HG03565 (cell line): ENCODE results near the gene PLEKHM1.
A peak's percentile ranks its signal among the peaks of the same experiment; 100 is the strongest.

Experiments
- ATAC-seq: cut with Tn5 transposase; IDR thresholded peaks from one replicate; pipeline ENCODE4 v1.9.1; 2021; ENCODE audit warnings: mild to moderate bottlenecking, moderate library complexity; ENCODE audit not compliant: unreplicated experiment

Gene PLEKHM1

DNA sequence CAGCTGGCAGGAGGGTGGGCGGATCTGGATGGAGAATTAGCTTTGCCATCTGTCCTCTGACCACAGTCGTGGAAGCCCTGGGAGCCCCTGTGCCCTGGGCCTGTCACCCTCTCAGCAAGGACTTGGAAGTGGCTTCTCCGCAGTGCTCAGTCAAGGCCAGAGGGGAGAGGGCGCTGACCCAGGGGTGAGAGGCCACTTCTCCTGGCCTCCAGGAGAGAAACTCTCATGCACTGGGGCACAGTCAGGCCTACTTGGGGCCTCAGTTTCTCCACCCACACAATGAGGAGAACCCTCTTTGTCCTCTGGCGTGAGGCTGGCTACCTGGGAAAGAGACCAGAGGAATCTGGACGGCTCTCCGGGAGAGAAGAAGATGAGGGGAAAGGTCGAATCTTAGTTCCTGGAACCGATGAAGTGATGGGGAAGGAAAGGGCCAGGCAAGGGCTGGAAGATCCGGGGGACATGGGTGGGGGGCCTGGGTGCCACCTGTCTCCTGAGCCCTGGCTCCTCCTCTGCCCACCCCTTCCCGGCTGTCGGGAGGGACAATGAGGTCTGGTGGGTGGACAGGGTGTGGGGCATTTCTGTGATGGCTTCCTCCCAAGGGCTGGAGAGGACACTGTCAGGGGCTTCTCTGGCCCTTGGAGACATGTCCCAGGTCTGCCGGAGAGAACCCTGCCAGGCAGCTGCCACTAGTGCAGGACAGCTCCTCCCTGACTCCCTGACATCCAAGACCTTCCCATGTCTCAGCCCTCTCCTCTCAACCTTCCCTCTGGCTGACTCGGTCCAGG is 48.8 kb downstream of the PLEKHM1 start:
- no peak for ATAC-seq

DNA sequence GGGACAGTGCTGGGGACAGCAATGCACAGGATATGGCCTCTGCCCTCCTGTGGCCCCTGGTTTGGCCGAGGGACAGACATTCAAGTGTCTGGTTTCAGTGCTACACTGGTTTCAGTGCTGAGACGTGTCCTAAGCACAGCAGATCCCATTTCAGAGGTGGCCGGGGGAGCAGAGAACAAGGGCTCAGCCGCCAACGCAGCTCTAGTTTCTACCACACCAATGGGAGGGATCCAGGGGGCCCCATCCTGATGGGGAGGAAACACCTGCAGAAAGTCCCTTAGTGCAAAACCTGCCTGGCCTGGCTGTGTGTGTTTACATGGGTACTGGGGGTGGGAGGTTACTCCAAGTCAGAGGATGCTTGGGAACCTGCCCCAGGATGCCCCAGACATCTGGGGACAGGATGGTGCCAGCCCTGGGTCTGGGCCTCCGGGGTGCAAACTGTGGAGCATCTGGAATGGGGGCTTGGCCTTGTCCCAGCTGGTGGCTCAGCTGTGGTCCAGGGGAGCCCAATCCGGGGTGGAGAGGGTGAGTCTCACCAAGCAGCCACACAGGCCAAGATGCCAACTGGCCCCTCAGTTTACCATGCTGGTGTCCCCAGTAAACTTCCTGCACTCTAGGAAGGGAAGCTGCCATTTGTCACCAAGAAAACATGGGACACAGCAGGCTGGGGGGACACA is 49.5 kb downstream of the PLEKHM1 start:
- peak; percentile 67 for ATAC-seq

DNA sequence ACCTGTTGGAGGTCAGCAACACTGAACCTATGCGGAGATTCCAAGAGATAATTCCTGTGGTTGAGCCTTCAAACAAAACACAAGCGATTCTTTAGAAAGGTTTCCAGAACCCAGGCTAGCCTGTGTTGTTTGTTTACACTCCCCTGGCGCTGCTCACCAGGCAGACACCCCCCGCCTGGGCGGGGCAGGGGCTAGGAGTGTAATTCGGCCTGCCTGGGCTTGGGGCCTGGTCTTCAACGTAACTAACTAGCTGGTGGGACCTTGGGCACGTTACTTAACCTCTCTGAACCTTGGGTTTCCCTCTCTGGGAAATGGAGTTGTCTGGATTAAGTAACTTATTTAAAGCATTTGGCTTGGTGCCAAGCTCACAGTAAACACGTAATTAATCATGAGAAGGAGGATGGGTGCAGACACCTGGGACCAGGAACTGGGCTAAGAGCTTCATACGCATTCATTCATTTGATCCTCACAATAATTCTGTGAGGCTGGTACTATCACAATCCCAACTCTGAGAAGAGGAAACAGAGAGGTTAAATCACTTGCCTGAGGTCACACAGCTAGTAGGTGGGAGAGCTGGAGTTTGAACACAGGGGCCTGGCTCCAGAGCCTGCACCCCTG is 50.3 kb downstream of the PLEKHM1 start:
- ATAC-seq, result no peak

- no peak for ATAC-seq
These were observed 51.5 kb downstream of the PLEKHM1 start for GRCh38 chr17:45438931-45439610.

DNA sequence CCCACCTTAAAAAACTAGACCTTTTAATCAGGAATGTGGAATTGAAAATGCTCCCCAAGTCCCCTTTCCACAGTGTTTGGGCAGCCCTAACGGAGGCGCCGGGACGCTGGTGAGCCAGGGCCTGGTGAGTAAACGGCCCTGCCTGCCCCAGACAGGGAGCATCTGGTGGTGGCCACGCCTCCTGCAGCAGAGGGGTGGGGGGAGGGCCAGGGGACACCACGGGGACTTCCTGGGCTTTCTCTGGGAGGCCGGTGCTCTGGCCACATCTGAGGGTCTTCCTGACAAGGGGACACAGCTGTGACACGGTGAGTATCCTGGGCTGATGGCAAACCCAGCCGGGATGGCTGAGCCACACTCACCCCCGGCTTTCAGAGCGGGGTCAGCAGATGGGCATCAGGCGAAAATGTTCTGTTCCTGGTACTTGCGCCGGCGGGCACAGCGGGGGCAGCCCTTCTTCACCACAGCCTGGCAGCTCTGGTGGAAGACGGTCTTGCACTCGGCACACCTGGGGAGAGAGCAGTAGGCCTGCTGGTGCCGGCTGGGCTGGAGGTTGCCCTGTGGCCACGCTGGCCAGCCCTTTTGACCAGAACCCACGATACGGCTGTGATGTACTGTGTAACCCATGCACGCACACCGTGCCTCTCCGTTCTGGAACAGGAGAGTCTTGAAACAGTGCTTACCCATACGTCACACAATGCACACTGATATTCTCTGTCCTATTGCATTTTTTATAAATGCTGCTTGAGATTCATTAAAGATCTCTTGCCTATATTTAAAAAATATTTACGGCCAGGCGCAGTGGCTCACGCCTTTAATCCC is 52.8 kb downstream of the PLEKHM1 start:
- ATAC-seq, result no peak

- no peak for ATAC-seq
These were observed 53.7 kb downstream of the PLEKHM1 start for GRCh38 chr17:45436625-45437464.

GRCh38 chr17:45436161-45436560 is 54.4 kb downstream of the PLEKHM1 start:
- ATAC-seq, result no peak

DNA sequence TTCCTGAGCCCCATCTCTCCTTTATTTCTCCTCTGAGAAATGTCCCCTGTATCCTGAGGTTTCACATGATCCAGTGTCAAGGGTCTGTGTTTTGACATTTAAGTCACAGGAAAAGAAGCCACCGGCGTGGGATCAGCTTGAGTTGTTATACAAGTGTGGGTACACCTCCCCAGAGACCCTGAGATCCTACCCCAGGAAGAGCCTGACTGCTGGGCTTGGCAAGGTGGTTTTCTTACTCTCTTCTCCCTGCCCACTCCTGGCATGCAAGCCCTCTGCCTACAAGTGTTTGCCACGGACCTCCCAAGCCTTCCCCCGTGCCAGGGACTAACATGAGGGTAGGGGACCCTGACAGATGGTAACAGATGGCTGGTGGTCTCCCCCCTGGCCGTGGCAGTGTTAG is 55.0 kb downstream of the PLEKHM1 start:
- no peak for ATAC-seq

DNA sequence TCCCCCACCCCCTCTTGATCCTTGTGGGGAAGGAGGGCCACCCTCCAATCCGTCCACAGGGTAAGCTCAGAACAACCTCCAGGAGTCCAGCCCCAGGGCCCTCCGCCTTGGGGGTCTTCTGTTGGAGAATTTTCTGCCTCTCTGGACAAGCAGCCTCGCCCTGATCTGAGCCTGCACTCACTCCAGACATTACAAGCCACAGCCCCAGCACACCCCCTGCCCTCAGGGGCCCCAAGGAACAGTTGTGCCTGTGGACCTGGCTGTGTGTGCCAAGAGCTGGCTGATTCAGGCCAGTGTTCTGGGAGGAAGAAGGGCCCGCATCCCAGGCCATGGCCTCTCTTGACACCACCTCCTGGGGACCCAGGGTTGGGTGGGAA is 57.4 kb downstream of the PLEKHM1 start:
- ATAC-seq, result no peak

- no peak for ATAC-seq
These were observed 57.9 kb downstream of the PLEKHM1 start, which contains the start of gene ARHGAP27 for GRCh38 chr17:45432405-45433158. TSS of gene ARHGAP27 (minus strand) at chr17:45432870. CDS start at chr17:45430279, 2,591 bp downstream.

GRCh38 chr17:45431531-45432404 is 58.8 kb downstream of the PLEKHM1 start:
- no peak for ATAC-seq

- no peak for ATAC-seq
These were observed 59.6 kb downstream of the PLEKHM1 start for GRCh38 chr17:45430738-45431530.

DNA sequence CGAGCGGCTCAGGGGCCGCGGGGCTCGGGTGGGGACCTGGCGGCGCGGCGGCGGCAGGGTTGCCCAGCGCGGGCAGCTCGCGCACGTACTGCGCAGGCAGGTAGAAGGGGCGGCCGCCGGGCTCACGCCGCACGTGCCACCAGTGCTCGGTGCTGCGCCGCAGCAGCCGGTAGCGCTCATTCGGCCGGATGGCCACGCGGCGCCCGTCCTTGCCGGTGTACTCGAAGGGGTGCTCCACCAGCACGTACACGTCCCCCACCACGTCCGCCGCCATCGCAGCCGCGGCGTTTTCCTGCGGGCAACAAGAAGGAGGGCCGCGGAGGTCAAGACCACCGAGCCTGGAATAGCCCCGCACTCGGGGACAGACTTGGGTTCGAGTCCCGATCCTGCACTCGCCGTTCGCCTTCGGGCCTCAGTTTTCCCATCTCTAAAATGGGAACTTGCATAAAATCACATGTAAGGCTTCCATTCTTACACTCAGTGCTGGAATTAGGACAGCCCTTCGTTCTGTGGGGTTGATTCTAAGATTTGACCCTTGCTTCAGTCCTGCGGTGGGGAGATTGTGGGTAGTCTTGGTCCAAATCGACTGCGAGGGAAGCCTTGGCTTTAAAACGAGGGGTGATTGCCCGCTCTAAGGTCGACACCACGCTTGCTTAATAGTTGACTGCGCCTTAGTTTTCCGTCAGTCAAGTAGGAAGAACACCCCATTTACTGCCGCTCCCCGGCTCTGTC is 60.3 kb downstream of the PLEKHM1 start:
- no peak for ATAC-seq

GRCh38 chr17:45429339-45430005 is 61.0 kb downstream of the PLEKHM1 start:
- no peak for ATAC-seq

GRCh38 chr17:45428931-45429338 is 61.6 kb downstream of the PLEKHM1 start:
- no peak for ATAC-seq

GRCh38 chr17:45428050-45428617 is 62.4 kb downstream of the PLEKHM1 start:
- peak; percentile 38 for ATAC-seq
